T-helper 2 cell treated with Interferon-gamma antibody and Interleukin-4, amounts not matched to agents 5 μg/mL and 100 μg/mL, for 36 hours (primary cell): ENCODE data around the gene KIF26B.

Experiments used
- DNase-seq: peaks from one replicate; pipeline ENCODE4 v3.0.0; 2021; ENCODE audit warnings: low spot score
- H3K27ac Mint-ChIP-seq: one replicate; pipeline ENCODE4 v1.8.0; 2021; ENCODE audit warnings: mild to moderate bottlenecking, mixed read lengths
- H3K27me3 Mint-ChIP-seq: one replicate; pipeline ENCODE4 v1.8.0; 2021; ENCODE audit warnings: low read depth, mixed read lengths
- H3K36me3 Mint-ChIP-seq: one replicate; pipeline ENCODE4 v1.8.0; 2021; ENCODE audit warnings: low read depth, mixed read lengths
- H3K4me1 Mint-ChIP-seq: one replicate; pipeline ENCODE4 v1.8.0; 2021; ENCODE audit warnings: low read depth, mixed read lengths
- H3K4me3 Mint-ChIP-seq: one replicate; pipeline ENCODE4 v1.8.0; 2022; ENCODE audit warnings: mild to moderate bottlenecking, moderate library complexity, mixed read lengths
- H3K9me3 Mint-ChIP-seq: one replicate; pipeline ENCODE4 v1.8.0; 2021; ENCODE audit warnings: mixed read lengths

KIF26B gene

DNA sequence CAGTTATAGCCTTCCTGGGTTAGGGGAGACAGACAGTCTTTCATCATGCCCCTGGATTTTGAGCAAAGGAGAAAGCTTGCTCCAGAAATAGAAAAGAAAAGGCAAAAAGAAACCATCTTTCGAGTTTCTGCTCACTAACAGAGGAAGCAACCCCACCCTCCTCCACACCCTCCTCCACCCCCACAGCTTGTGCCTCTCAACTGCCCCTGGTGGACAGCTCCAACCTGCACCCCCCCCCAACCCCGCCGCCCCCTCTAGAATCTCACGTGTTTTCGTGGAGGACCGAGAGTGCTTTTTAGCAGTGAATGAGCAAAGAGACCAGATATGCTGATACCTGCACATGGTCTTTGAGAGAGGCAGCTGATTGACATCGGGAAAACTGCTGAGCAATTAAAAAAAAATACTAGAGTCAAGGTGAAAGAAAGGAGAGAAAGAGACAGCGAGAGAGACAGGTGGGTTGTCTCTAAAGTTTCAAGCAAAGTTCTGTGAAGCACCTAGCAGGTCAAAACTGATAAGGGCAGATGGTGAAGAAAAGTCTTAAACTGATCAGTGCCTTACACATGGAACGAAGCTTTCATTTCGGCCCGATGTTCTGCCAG lies 358.3 kb downstream of the KIF26B start:
- H3K4me3 Mint-ChIP-seq: peak overlapping the region; percentile 35
- no peak overlapping the region for H3K27ac Mint-ChIP-seq
- H3K27me3 Mint-ChIP-seq: peaks cover 8% of the 10 kb centered on the region
- H3K9me3 Mint-ChIP-seq: no peaks in the 10 kb centered on the region
- no peaks in the 10 kb centered on the region for H3K36me3 Mint-ChIP-seq
- DNase-seq: no peak
- H3K4me1 Mint-ChIP-seq: peaks cover 2% of the 10 kb centered on the region

DNA sequence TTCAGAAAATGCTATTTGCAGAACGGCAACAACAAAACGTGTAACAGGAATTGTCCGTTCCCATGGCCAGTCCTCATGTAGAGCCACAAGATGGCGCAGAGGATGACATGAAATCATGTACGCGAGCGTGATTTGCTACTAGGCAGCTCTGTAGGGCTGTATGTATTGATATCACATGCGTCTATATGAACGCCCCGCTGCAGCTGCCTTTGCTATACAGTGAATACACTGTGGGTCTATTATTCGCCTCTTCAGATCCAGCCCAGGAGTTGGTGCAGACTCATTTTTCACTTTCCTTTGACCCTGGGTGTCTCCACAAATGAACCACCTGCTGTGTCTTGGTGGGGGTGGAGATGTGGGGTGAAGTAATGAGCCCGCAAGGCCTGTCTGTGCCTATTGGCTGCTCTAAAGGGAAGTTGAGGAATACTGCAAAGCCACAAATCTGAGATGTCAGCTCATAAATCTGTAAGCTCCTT lies 361.5 kb downstream of the KIF26B start:
- no peak for DNase-seq
- no peak overlapping the region for H3K27ac Mint-ChIP-seq
- no peak overlapping the region for H3K4me3 Mint-ChIP-seq
- no peaks in the 10 kb centered on the region for H3K9me3 Mint-ChIP-seq
- H3K36me3 Mint-ChIP-seq: no peaks in the 10 kb centered on the region
- H3K4me1 Mint-ChIP-seq: peaks cover 2% of the 10 kb centered on the region
- peaks cover 8% of the 10 kb centered on the region for H3K27me3 Mint-ChIP-seq

DNA sequence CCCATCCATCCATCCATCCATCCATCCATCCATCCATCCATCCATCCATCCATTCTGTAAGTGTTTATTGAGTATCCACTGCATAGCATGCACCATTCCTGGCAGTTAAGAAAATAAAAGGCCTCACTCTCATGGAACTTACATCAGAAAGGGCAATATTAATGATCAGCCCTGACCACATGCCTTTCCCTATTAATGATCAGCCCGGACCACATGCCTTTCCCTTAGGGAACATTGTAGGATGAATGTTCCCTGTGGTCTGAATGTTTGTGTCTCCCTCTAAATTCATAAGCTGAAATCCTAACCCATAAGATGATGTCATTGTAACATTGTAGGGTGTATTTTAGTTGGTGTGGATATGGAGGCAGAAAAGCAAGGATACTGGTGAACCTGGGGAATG lies 365.8 kb downstream of the KIF26B start:
- H3K27me3 Mint-ChIP-seq: no peaks in the 10 kb centered on the region
- no peaks in the 10 kb centered on the region for H3K4me1 Mint-ChIP-seq
- no peaks in the 10 kb centered on the region for H3K9me3 Mint-ChIP-seq
- H3K36me3 Mint-ChIP-seq: no peaks in the 10 kb centered on the region
- no peak for DNase-seq
- H3K4me3 Mint-ChIP-seq: no peak overlapping the region
- H3K27ac Mint-ChIP-seq: no peak overlapping the region

DNA sequence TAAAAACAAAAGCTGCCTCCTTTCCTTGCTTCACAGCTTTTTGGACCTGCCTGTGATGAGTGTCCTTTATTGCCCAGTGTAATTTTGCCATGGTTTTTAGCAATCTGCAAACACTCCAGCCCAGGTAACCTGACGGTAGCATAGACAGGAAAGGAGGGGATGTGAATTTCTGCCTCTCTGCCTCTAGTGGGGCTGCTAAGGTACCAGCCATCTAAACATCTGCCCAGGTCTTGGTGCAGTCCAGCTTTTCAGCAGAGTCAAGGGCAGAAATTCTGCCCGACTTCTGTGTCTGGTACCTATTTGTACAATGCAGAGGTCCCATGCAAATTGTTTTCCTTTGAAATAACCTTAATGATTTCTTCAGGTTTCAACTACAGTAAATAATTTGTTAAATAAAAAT lies 371.4 kb downstream of the KIF26B start:
- Mint-ChIP-seq H3K27me3 (no peaks in the 10 kb centered on the region), H3K4me3 (no peak overlapping the region), H3K36me3 (no peaks in the 10 kb centered on the region), H3K9me3 (no peaks in the 10 kb centered on the region), H3K4me1 (no peaks in the 10 kb centered on the region), H3K27ac (no peak overlapping the region)
- DNase-seq: no peak

DNA sequence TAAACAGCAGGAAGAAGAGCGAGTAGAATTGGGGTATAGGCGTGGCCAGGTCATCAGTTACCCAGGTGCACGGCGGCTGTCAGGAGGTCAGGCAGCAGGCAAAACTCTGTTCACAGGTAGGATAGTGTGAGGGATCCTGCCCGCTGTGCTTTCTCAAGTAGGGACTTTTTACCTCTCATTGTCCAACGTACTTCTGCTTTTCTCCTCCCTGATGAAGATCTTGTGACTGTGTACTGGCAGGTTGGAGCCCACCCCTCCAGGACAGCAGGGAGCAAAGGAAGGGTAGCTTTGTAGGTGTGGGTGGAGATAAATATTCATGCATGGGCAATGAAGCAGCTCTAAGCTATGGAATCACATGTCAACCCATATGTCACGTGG lies 373.5 kb downstream of the KIF26B start:
- H3K36me3 Mint-ChIP-seq: no peaks in the 10 kb centered on the region
- no peaks in the 10 kb centered on the region for H3K4me1 Mint-ChIP-seq
- DNase-seq: no peak
- H3K27me3 Mint-ChIP-seq: no peaks in the 10 kb centered on the region
- H3K9me3 Mint-ChIP-seq: no peaks in the 10 kb centered on the region
- H3K4me3 Mint-ChIP-seq: no peak overlapping the region
- no peak overlapping the region for H3K27ac Mint-ChIP-seq

DNA sequence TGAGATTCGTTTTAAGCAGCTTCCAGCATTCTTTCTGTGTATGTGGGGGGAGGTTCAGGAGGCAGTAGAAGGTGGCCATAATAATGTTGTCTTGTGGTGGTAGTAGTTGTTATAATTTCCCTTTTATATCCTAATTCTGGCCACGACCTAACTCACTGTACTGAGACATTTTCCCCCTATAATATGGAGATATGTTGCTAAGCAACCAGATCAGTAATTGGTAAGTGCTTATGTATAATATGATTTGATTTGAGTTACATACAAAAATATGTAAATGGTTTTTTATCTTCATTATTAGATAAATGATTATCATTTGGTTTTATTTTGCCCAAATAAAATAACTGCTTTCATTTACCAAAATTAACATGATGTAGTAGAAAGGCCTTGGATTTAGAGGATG lies 376.2 kb downstream of the KIF26B start:
- Mint-ChIP-seq H3K9me3 (no peaks in the 10 kb centered on the region), H3K36me3 (no peaks in the 10 kb centered on the region), H3K4me3 (no peak overlapping the region), H3K27ac (no peak overlapping the region), H3K4me1 (no peaks in the 10 kb centered on the region), H3K27me3 (no peaks in the 10 kb centered on the region)
- no peak for DNase-seq

DNA sequence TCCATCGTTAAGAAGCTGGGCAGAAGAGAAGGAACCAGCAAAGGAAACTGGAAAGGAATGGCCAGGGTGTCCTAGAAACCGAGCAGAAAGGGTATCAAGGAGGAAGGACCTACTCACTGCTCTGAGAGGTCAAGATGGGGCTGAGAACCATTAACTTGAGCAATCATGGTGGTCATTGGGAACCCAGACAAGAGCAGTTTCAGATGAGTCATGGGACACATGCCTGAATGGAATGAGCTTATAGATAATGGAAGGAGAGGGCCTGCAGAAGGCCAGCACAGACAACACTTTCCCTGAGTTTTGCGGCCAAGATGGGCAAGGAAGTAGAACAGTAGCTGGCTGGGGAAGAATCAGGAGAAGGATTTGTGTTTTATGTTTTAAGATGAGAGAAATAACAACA lies 383.2 kb downstream of the KIF26B start:
- Mint-ChIP-seq H3K4me1 (no peaks in the 10 kb centered on the region), H3K27ac (no peak overlapping the region), H3K36me3 (no peaks in the 10 kb centered on the region), H3K9me3 (no peaks in the 10 kb centered on the region), H3K27me3 (no peaks in the 10 kb centered on the region), H3K4me3 (no peak overlapping the region)
- DNase-seq: no peak

DNA sequence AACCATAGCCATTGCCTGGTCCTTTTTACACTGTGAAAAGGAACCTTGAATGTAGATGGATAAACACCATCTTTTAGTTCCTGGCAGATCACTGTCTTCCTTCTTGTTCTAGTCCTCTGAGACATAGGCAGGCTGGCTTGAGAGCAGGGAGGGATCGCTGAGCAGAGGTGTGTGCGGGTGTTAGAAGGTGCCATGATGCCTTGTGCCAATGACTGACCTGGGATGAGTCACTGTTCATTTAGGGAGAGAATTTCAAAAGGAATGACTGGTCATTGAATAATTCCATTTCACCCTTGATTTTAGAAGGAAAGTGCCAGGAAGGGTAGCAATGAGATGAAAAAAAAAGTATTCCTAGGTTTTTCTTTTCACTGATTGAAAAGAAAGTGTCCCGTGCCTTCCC lies 383.9 kb downstream of the KIF26B start:
- no peaks in the 10 kb centered on the region for H3K4me1 Mint-ChIP-seq
- no peak for DNase-seq
- no peak overlapping the region for H3K4me3 Mint-ChIP-seq
- H3K27ac Mint-ChIP-seq: no peak overlapping the region
- no peaks in the 10 kb centered on the region for H3K9me3 Mint-ChIP-seq
- no peaks in the 10 kb centered on the region for H3K36me3 Mint-ChIP-seq
- H3K27me3 Mint-ChIP-seq: no peaks in the 10 kb centered on the region

DNA sequence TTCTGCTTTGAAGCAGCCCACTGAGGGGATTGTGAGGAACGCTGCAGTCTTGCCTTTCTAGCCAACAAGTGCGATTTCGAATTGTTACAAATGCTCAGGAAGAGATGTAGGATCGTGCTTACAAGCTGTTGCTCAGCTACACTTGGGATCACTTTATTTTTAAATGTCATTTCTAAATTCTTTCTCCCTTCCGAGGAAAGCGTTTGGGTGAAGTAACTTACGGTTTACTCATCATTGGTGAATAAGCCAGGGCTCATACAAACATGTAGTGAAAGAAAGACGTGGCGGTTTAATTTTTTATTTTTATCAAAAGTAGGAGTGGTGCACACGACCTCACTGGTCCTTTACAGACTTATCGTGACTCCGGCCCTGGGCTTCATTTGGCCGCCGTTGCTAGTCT lies 386.6 kb downstream of the KIF26B start:
- H3K36me3 Mint-ChIP-seq: no peaks in the 10 kb centered on the region
- no peaks in the 10 kb centered on the region for H3K4me1 Mint-ChIP-seq
- no peaks in the 10 kb centered on the region for H3K9me3 Mint-ChIP-seq
- H3K27me3 Mint-ChIP-seq: no peaks in the 10 kb centered on the region
- no peak for DNase-seq
- H3K4me3 Mint-ChIP-seq: no peak overlapping the region
- H3K27ac Mint-ChIP-seq: no peak overlapping the region

DNA sequence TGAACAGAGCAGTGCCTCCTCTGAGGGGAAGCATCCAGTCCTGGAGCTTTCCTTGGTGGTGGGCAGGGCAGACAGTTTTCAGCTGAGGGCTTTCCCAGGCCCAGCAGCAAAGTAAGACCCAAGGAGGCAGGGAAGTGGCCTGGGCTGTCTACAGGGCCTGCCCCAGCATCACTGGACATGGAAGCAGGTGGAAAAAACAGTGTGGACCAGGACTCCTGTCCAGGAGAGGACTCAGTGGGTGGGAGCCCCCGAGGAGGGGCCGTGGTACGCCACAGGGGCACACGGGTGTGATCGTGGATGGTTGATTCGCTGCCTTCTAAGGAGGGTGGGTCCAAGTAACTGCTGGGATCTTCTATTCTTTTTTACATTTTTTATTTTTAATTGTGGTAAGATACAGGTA lies 387.6 kb downstream of the KIF26B start:
- Mint-ChIP-seq H3K36me3 (no peaks in the 10 kb centered on the region), H3K27me3 (no peaks in the 10 kb centered on the region), H3K4me1 (no peaks in the 10 kb centered on the region), H3K4me3 (no peak overlapping the region), H3K27ac (no peak overlapping the region), H3K9me3 (no peaks in the 10 kb centered on the region)
- no peak for DNase-seq

DNA sequence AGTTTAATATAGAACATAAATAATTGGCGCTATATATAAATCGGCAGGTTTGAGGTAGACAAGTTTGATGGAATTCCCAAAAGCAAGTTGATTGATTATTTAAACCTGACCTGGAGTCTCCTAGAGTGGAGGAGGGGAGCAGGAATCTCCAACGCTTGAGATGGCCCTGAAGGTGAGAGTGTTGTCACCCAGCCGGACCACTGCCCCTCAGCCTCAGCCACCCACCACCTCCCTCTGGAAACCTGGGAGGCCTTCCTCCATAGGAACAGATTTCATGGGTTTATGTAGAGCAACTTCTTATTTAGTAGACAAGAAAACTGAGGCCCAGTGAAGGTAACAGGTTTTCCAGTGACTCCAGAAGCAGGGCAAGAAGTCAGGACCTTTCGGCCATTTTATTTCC lies 389.5 kb downstream of the KIF26B start:
- no peak overlapping the region for H3K27ac Mint-ChIP-seq
- no peaks in the 10 kb centered on the region for H3K4me1 Mint-ChIP-seq
- no peaks in the 10 kb centered on the region for H3K36me3 Mint-ChIP-seq
- no peak overlapping the region for H3K4me3 Mint-ChIP-seq
- no peaks in the 10 kb centered on the region for H3K27me3 Mint-ChIP-seq
- no peak for DNase-seq
- no peaks in the 10 kb centered on the region for H3K9me3 Mint-ChIP-seq

DNA sequence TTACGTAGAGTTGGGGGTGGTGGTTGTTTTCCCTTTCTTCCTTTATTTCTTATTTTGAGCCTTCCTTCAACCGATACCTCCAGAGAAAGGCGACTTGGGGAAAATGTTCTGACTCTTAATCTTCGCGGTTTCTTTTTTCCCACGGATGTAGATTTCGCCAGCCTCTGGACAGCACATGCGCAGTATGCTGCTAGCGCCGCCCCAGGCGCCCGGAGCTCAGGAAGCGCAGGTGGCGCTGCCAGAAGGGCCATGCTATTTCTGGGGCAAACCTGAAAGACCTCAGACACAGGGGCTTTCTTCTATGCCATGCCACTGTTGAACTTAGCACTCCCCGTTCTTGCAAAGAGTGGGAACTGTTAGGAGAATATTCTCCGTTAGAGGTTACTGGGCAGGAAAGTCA lies 392.1 kb downstream of the KIF26B start:
- Mint-ChIP-seq H3K9me3 (no peaks in the 10 kb centered on the region), H3K4me1 (no peaks in the 10 kb centered on the region), H3K27me3 (no peaks in the 10 kb centered on the region), H3K36me3 (no peaks in the 10 kb centered on the region), H3K27ac (no peak overlapping the region), H3K4me3 (no peak overlapping the region)
- no peak for DNase-seq

DNA sequence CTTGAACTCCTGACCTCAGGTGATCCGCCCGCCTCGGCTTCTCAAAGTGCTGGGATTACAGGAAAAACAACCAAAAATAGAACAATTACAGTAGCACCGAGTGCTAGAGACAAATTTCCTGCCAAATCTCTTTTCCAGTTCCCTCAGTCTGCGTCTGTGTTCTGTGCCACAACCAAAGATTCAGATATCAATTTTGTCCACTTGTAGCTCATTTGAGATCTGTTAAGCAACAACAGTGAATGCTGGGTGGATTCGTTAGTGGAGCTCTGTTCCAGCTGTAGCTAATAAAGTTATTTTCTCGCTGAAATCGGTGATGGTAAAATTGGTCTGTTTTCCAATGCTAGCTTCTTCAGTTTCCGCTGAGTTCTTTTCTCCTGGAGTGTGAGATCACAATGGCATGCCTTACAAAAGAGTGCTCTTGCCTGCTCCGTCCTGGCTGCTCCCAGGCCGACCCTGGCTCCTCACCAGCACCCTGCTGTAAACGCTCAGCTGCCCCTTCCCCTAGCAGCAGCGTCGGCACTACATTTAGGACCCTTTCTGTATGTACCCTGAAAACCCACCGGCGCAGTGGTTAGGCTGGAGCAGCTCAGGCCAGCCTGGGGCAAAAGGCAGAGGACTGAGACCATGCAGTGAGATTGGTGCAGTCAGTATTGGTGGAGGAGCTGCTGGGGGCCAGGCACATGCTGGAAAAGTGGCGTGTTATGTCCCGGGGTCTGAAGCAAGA lies 395.4 kb downstream of the KIF26B start:
- DNase-seq: no peak
- no peaks in the 10 kb centered on the region for H3K36me3 Mint-ChIP-seq
- H3K27ac Mint-ChIP-seq: no peak overlapping the region
- H3K4me3 Mint-ChIP-seq: no peak overlapping the region
- H3K27me3 Mint-ChIP-seq: no peaks in the 10 kb centered on the region
- H3K9me3 Mint-ChIP-seq: no peaks in the 10 kb centered on the region
- H3K4me1 Mint-ChIP-seq: no peaks in the 10 kb centered on the region

DNA sequence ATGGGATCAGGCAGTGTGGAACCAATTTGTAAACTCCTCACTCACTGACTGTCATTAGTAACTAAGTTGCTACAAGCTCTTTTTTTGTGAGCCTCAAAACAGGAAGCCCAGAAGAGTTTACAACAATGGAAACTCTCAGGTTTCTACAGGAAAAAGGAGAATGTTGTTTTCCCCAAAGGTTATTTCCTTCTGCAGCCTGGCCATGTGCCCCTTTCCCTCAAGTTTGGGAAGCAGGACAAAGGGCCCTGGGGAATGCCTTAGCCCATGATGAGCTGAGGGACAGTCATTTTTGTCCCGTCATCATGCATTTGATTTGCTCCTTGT lies 395.9 kb downstream of the KIF26B start:
- H3K4me1 Mint-ChIP-seq: no peaks in the 10 kb centered on the region
- no peak overlapping the region for H3K4me3 Mint-ChIP-seq
- H3K27ac Mint-ChIP-seq: no peak overlapping the region
- DNase-seq: no peak
- no peaks in the 10 kb centered on the region for H3K27me3 Mint-ChIP-seq
- no peaks in the 10 kb centered on the region for H3K36me3 Mint-ChIP-seq
- H3K9me3 Mint-ChIP-seq: no peaks in the 10 kb centered on the region

DNA sequence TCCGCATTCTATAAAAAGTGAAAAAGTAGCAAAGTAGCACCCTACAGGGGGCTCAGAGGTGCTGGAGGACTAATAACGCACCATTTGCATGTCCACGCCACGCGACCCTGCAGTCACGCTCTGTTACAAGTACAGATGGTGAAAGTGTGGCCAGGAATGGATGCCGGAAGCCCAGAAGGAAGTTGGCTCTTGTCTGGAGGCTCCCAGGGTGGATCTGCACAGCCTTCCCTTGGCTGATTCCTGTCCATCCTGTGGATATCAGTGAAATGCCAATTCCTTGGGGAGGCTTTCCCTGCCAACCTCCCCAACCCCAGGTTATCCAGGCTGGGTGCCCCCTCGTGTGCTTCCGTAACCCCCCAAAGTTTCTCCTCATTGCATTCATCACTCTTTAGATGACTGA lies 396.8 kb downstream of the KIF26B start:
- no peak overlapping the region for H3K4me3 Mint-ChIP-seq

More for the DNA sequence above, 396.8 kb downstream of the KIF26B start:
- no peak for DNase-seq
- Mint-ChIP-seq H3K9me3 (no peaks in the 10 kb centered on the region), H3K36me3 (no peaks in the 10 kb centered on the region), H3K4me1 (no peaks in the 10 kb centered on the region), H3K27me3 (no peaks in the 10 kb centered on the region), H3K27ac (no peak overlapping the region)
